Mesenchymal stem cell (in vitro differentiated cells and primary cell): Measurements from ENCODE around the gene TOP3A.
A peak's percentile ranks its signal among the peaks of the same experiment; 100 is the strongest.

ENCODE experiments used
- DNase-seq: peaks from one replicate; pipeline ENCODE4 v3.0.0-alpha.2; 2013
- H2AFZ ChIP-seq: one replicate; pipeline ENCODE4 v1.6.1; 2013; ENCODE audit warnings: low read depth, mild to moderate bottlenecking, control low read depth, inconsistent platforms, low read length, moderate library complexity
- H2AK5ac ChIP-seq: 2 replicates; pipeline ENCODE4 v1.6.1; 2013; ENCODE audit warnings: low read length, moderate library complexity, mild to moderate bottlenecking, inconsistent platforms; ENCODE audit not compliant: severe bottlenecking
- H2BK120ac ChIP-seq: one replicate; pipeline ENCODE4 v1.6.1; 2013; ENCODE audit warnings: low read depth, mild to moderate bottlenecking, inconsistent platforms, low read length, moderate library complexity
- H2BK12ac ChIP-seq, 2 experiments: one replicate each; pipeline ENCODE4 v1.6.1; 2013; ENCODE audit warnings: inconsistent platforms in 2 of 2, low read length in 2 of 2, mild to moderate bottlenecking in 2 of 2, moderate library complexity in 2 of 2, control low read depth in 1 of 2
- H2BK15ac ChIP-seq: one replicate; pipeline ENCODE4 v1.6.1; 2013; ENCODE audit warnings: mild to moderate bottlenecking, low read depth, inconsistent platforms; ENCODE audit not compliant: poor library complexity, severe bottlenecking
- H2BK5ac ChIP-seq: 2 replicates; pipeline ENCODE4 v1.6.1; 2013; ENCODE audit warnings: low read depth, mild to moderate bottlenecking, low read length, control low read depth, inconsistent platforms; ENCODE audit not compliant: poor library complexity, severe bottlenecking
- H3K14ac ChIP-seq, 2 experiments: one replicate each; pipeline ENCODE4 v1.6.1; 2013; ENCODE audit warnings: inconsistent platforms in 2 of 2, low read length in 2 of 2, control low read depth in 1 of 2, mild to moderate bottlenecking in 1 of 2, moderate library complexity in 1 of 2
- H3K18ac ChIP-seq, 2 experiments: one replicate each; pipeline ENCODE4 v1.6.1; 2013; ENCODE audit warnings: inconsistent platforms in 2 of 2, low read length in 2 of 2, control low read depth in 1 of 2, low read depth in 1 of 2, mild to moderate bottlenecking in 1 of 2
- H3K23ac ChIP-seq, 2 experiments: one replicate each; pipeline ENCODE4 v1.6.1; 2013; ENCODE audit warnings: inconsistent platforms in 2 of 2, low read length in 2 of 2, mild to moderate bottlenecking in 2 of 2, moderate library complexity in 2 of 2, control low read depth in 1 of 2
- H3K27ac ChIP-seq: 2 replicates; pipeline ENCODE4 v1.5.1; 2013; ENCODE audit warnings: mild to moderate bottlenecking, moderate library complexity, low read length, control low read depth, inconsistent platforms; ENCODE audit not compliant: poor library complexity, severe bottlenecking
- H3K27me3 ChIP-seq, 2 experiments: 2 replicates each; pipeline versions ENCODE4 v1.6.1 to v1.7.0; 2013; ENCODE audit warnings: low read length in 2 of 2, mild to moderate bottlenecking in 2 of 2, moderate library complexity in 2 of 2, control low read depth in 1 of 2, inconsistent platforms in 1 of 2; ENCODE audit not compliant: control insufficient read depth in 1 of 2, insufficient read depth in 1 of 2
- H3K36me3 ChIP-seq, 2 experiments: 2 replicates each; pipeline versions ENCODE4 v1.6.1 to v1.7.0; 2013; ENCODE audit warnings: low read length in 2 of 2, control low read depth in 1 of 2, inconsistent platforms in 1 of 2, low read depth in 1 of 2, mild to moderate bottlenecking in 1 of 2; ENCODE audit not compliant: insufficient read depth in 2 of 2, control insufficient read depth in 1 of 2
- H3K4ac ChIP-seq, 2 experiments: one replicate each; pipeline ENCODE4 v1.6.1; 2013; ENCODE audit warnings: inconsistent platforms in 2 of 2, low read length in 2 of 2, mild to moderate bottlenecking in 2 of 2, moderate library complexity in 2 of 2, control low read depth in 1 of 2, low read depth in 1 of 2
- H3K4me1 ChIP-seq: 2 replicates; pipeline ENCODE4 v1.6.1; 2013; ENCODE audit warnings: low read depth, low read length, control low read depth; ENCODE audit not compliant: control insufficient read depth, insufficient read depth
- H3K4me2 ChIP-seq: 2 replicates; pipeline ENCODE4 v1.6.1; 2013; ENCODE audit warnings: low read length, mild to moderate bottlenecking, inconsistent platforms; ENCODE audit not compliant: poor library complexity, severe bottlenecking
- H3K4me3 ChIP-seq, 2 experiments: 2 replicates each; pipeline versions ENCODE4 v1.5.1 to v1.7.0; 2013; ENCODE audit warnings: low read length in 2 of 2, mild to moderate bottlenecking in 2 of 2, control low read depth in 1 of 2, low read depth in 1 of 2; ENCODE audit not compliant: insufficient read depth in 1 of 2
- H3K79me1 ChIP-seq: replicated peaks from 2 replicates; pipeline ENCODE4 v1.6.1; 2013; ENCODE audit warnings: mild to moderate bottlenecking, control low read depth, low read length, inconsistent platforms; ENCODE audit not compliant: poor library complexity, severe bottlenecking
- H3K9ac ChIP-seq: 2 replicates; pipeline ENCODE4 v1.7.0; 2013; ENCODE audit warnings: mild to moderate bottlenecking, low read length, moderate library complexity
- H3K9me3 ChIP-seq: 2 replicates; pipeline ENCODE4 v1.7.0; 2013; ENCODE audit warnings: mild to moderate bottlenecking, low read length; ENCODE audit not compliant: control insufficient read depth
- H4K8ac ChIP-seq: one replicate; pipeline ENCODE4 v1.6.1; 2013; ENCODE audit warnings: inconsistent platforms, mild to moderate bottlenecking, low read length, moderate library complexity
- H4K91ac ChIP-seq: one replicate; pipeline ENCODE4 v1.6.1; 2013; ENCODE audit warnings: mild to moderate bottlenecking, low read length, inconsistent platforms
- WGBS: methylation state at CpG from one replicate; pipeline ENCODE4 v1.1.7; 2013; ENCODE audit warnings: mixed read lengths; 5-methylcytosine and 5-hydroxymethylcytosine counted together

Gene TOP3A

DNA sequence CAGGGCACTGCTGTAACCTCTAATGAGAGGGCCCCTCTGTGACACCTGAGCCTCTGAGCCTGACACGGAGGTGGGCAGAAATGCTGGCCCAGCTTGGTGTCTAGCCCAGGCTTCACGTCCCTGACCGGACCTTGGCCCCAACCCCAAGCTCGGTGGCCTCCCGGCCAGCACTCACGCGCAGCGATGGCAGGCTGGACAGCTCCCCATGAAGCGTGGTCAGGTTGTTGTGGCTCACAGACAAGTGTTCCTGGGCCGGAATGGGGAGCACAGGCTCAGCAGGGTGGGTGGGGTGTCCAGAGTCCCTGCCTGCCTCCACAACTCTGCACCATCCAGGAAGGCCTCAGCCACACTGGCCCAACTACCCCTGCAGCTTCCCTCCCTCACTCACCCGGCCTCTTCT, 58.4 kb downstream of the TOP3A start:
- H3K4ac ChIP-seq: no peak overlapping the region
- H2BK5ac ChIP-seq: no peak overlapping the region
- WGBS: 93% methylated on average over 11 of the region's 11 CpGs
- H3K4me3 ChIP-seq: peak overlapping the region in 1 of 2 experiments; percentile 91
- H3K23ac ChIP-seq: no peak overlapping the region
- no peak overlapping the region for H2BK120ac ChIP-seq
- H4K91ac ChIP-seq: no peak overlapping the region
- peaks cover 37% of the 10 kb centered on the region for H3K79me1 ChIP-seq
- no peak overlapping the region for H4K8ac ChIP-seq
- no peak overlapping the region for H2BK12ac ChIP-seq
- no peak overlapping the region for H2AFZ ChIP-seq
- H2BK15ac ChIP-seq: no peak overlapping the region
- no peaks in the 10 kb centered on the region for H3K27me3 ChIP-seq
- no peak overlapping the region for H3K14ac ChIP-seq
- H3K18ac ChIP-seq: no peak overlapping the region
- peaks cover 55 to 56% of the 10 kb centered on the region in 2 experiments for H3K36me3 ChIP-seq
- no peak for DNase-seq
- H3K4me1 ChIP-seq: peaks cover 34% of the 10 kb centered on the region
- H3K27ac ChIP-seq: no peak overlapping the region
- no peaks in the 10 kb centered on the region for H3K9me3 ChIP-seq
- H2AK5ac ChIP-seq: no peak overlapping the region
- peak overlapping the region; percentile 95 for H3K9ac ChIP-seq
- no peak overlapping the region for H3K4me2 ChIP-seq

DNA sequence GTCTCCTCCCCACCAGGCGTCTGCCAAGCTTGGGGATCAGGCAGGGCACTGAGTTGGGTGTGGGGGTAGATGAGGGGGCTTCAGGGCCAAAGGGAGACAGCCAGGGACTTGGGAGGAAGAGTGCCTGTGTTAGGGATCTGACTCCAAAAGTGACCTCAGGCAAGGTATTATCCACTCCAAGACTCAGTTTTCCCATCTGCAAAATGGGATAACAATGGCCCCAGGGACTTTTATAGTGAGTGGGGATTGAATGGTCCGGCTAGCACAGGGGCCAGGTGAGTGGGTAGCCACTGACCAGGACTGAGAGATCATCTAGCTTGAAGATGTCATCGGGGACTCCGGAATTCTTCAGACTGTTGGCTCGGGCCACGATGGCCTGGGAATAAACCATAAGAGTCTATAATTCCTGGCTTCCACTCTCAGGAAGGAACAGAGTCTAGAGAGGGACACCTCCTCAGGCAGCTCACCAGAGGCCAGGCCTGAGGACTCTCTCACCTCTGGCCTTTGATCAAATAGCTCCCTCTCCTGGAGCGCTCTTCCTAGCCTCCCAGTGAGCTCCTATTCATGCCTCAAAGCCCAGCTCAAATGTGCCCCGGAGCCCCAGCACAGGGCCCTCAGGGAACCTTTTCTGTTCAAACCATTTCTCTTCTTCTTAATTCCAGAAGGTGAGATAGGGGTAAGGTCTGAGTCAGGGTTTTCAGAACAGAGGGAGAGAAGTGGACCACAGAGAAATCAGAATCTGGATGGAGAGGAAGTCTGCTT, 59.7 kb downstream of the TOP3A start:
- Histone ChIP-seq H4K8ac (no peak overlapping the region), H3K4me2 (no peak overlapping the region), H3K4ac (no peak overlapping the region), H3K14ac (no peak overlapping the region), H3K18ac (no peak overlapping the region), H3K36me3 (peaks cover 68 to 69% of the 10 kb centered on the region in 2 experiments), H3K9me3 (no peaks in the 10 kb centered on the region), H3K27me3 (no peaks in the 10 kb centered on the region), H3K4me1 (peaks cover 31% of the 10 kb centered on the region), H4K91ac (no peak overlapping the region), H3K27ac (no peak overlapping the region), H2BK15ac (no peak overlapping the region), H3K4me3 (no peak overlapping the region), H3K9ac (no peak overlapping the region), H2BK12ac (no peak overlapping the region), H3K23ac (no peak overlapping the region), H2BK5ac (no peak overlapping the region), H2AK5ac (no peak overlapping the region), H2AFZ (no peak overlapping the region), H2BK120ac (no peak overlapping the region), H3K79me1 (peaks cover 48% of the 10 kb centered on the region)
- no peak for DNase-seq
- WGBS: over 99% methylated on average over 7 of the region's 8 CpGs

DNA sequence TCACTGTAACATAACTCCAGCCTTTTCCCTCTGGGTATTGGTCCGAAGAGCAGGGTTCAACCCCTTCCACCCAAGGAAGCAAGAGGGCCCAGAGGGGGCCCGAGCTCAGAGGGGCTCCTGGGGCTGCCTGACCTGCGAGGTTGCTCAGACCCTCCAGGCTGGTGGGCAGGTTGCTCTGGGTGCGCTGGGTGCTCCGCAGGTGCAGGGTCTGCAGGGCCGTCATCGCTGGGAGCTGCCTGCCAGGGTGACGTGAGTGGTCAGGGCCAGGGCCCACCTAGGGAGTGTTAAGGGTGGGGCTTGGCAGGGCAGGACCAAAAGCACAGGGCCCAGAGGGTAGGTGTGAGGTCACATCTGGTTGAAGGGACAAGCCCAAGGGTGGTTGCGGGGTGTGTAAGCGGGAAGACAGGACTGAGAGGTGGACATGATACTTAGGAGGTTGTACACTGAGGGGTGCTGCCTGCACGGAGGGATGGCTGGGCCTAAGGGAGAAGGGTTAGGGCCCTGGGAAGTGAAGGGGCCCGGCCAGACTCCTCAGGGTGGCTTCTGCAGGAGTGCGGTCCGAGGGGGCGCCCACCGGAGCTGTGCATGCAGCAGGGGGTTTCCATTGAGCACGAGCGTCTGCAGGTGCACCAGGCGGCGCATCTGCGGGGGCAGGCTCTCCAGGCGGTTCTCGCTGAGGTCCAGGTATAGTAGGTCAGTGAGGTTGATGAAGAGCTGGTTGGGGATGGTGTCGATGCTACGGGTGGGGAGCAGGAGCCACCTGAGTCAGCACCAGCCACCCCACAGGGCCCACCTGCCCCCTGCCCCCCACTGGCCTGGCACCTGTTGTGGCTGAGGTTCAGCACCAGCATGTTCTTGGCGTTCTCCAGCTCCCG, 60.6 kb downstream of the TOP3A start:
- H2BK5ac ChIP-seq: no peak overlapping the region
- H3K18ac ChIP-seq: no peak overlapping the region
- peaks cover 49% of the 10 kb centered on the region for H3K79me1 ChIP-seq
- no peak overlapping the region for H3K27ac ChIP-seq
- no peak overlapping the region for H3K4ac ChIP-seq
- H3K4me3 ChIP-seq: no peak overlapping the region
- no peak overlapping the region for H4K91ac ChIP-seq
- peaks cover 24% of the 10 kb centered on the region for H3K4me1 ChIP-seq
- no peak overlapping the region for H3K9ac ChIP-seq
- H2AK5ac ChIP-seq: no peak overlapping the region
- H2AFZ ChIP-seq: no peak overlapping the region
- no peak overlapping the region for H2BK120ac ChIP-seq
- H4K8ac ChIP-seq: no peak overlapping the region
- H3K36me3 ChIP-seq: peaks cover 72 to 75% of the 10 kb centered on the region in 2 experiments
- H2BK12ac ChIP-seq: no peak overlapping the region
- H3K23ac ChIP-seq: no peak overlapping the region
- no peak overlapping the region for H2BK15ac ChIP-seq
- no peak overlapping the region for H3K4me2 ChIP-seq
- no peak for DNase-seq
- no peaks in the 10 kb centered on the region for H3K27me3 ChIP-seq
- H3K14ac ChIP-seq: no peak overlapping the region
- WGBS: 96% methylated on average over 21 of the region's 27 CpGs
- no peaks in the 10 kb centered on the region for H3K9me3 ChIP-seq

DNA sequence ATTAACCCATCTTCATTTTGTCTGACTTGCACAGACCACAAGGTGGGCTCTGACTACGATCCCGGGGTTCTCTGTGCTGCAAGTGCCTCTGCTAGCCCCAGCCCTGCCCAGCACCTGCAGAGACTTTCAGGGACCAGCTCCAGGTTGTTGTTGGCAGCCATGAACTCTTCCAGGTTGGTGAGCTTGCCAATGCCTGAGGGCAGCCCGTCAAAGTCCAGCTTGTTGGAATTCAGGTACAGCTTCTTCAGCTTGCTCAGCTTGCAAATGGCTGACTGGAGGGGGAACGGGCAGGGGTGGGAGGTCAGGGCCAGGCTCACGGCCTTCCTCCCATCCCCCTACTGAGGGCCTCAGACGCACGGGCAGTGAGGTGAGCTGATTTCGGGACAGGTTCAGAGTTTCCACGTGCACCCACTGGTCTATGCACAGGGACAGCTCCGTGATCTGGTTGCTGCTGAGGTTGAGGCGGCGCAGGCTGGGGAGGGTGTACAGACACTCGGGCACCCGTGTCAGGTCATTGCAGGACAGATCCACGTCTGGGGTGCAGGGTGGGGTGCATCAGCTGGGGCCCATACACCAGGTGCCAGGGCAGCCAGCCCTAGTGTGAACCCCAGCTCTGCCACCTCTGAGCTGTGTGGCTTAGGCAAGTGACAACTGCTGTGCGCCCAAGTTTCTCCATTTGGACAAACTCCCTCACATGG, 61.5 kb downstream of the TOP3A start:
- no peak overlapping the region for H3K23ac ChIP-seq
- H4K91ac ChIP-seq: peak overlapping the region; percentile 2
- peaks cover 81 to 83% of the 10 kb centered on the region in 2 experiments for H3K36me3 ChIP-seq
- H2AK5ac ChIP-seq: no peak overlapping the region
- no peak overlapping the region for H3K4me3 ChIP-seq
- H2BK5ac ChIP-seq: no peak overlapping the region
- no peak for DNase-seq
- H3K18ac ChIP-seq: no peak overlapping the region
- no peaks in the 10 kb centered on the region for H3K27me3 ChIP-seq
- H4K8ac ChIP-seq: no peak overlapping the region
- H3K27ac ChIP-seq: no peak overlapping the region
- 94% methylated on average over 16 of the region's 16 CpGs for WGBS
- H3K4me2 ChIP-seq: no peak overlapping the region
- H3K9me3 ChIP-seq: no peaks in the 10 kb centered on the region
- H3K79me1 ChIP-seq: peaks cover 49% of the 10 kb centered on the region
- no peak overlapping the region for H2AFZ ChIP-seq
- H3K14ac ChIP-seq: no peak overlapping the region
- H3K4me1 ChIP-seq: peaks cover 21% of the 10 kb centered on the region
- H2BK12ac ChIP-seq: no peak overlapping the region
- no peak overlapping the region for H2BK15ac ChIP-seq
- H3K9ac ChIP-seq: no peak overlapping the region
- H3K4ac ChIP-seq: no peak overlapping the region
- no peak overlapping the region for H2BK120ac ChIP-seq
